Measurements from ENCODE around the gene GCNT4. TPM values are rescaled to one million over a fixed set of nuclear protein-coding genes. Genes with fewer than 3 reads are reported as not detected.

The GCNT4 gene
- total RNA-seq, 4 donors from 2014 or later: 1.1 to 2.8 (median 1.7) TPM

GRCh38 chr5:75018805-75019587 lies 33.4 kb downstream of the GCNT4 start:
- no peaks in the 10 kb centered on the region for H3K27me3 ChIP-seq
- in situ Hi-C loops (cut with MboI; ENCODE audit: low sequenced_read_pairs in 4 of 4) (no loop called here), intact Hi-C loops (cut with DNase I; ENCODE audit: low total_unique reads) (no loop called here)
- DNase-seq (no peak), ATAC-seq (no peak)
- H3K4me3 ChIP-seq: no peak overlapping the region
- H3K9me3 ChIP-seq: no peaks in the 10 kb centered on the region
- TF ChIP-seq CTCF (IDR thresholded peaks at IDR 0.05 in 4 of 5, conservative IDR thresholded peaks at IDR 0.05 in 1 of 5) (no peak), POLR2A (IDR thresholded peaks at IDR 0.05) (no peak)
- no peak overlapping the region for H3K27ac ChIP-seq
- H3K4me1 ChIP-seq: no peaks in the 10 kb centered on the region
- H3K36me3 ChIP-seq: no peaks in the 10 kb centered on the region

GRCh38 chr5:75017971-75018370 lies 34.4 kb downstream of the GCNT4 start:
- intact Hi-C loops (cut with DNase I; ENCODE audit: low total_unique reads) (no loop called here), in situ Hi-C loops (cut with MboI; ENCODE audit: low sequenced_read_pairs in 4 of 4) (no loop called here)
- ATAC-seq: no peak
- Histone ChIP-seq H3K4me1 (no peaks in the 10 kb centered on the region), H3K27me3 (no peaks in the 10 kb centered on the region), H3K9me3 (no peaks in the 10 kb centered on the region), H3K27ac (no peak overlapping the region), H3K4me3 (no peak overlapping the region), H3K36me3 (no peaks in the 10 kb centered on the region)
- no peak for DNase-seq
- no peak for TF ChIP-seq CTCF (IDR thresholded peaks at IDR 0.05 in 4 of 5, conservative IDR thresholded peaks at IDR 0.05 in 1 of 5)
- TF ChIP-seq POLR2A (IDR thresholded peaks at IDR 0.05): no peak

GRCh38 chr5:75016896-75017295 lies 35.5 kb downstream of the GCNT4 start:
- intact Hi-C loops (cut with DNase I; ENCODE audit: low total_unique reads): no loop called here
- no peaks in the 10 kb centered on the region for H3K4me1 ChIP-seq
- no peaks in the 10 kb centered on the region for H3K27me3 ChIP-seq
- TF ChIP-seq POLR2A (IDR thresholded peaks at IDR 0.05) (no peak), CTCF (IDR thresholded peaks at IDR 0.05 in 4 of 5, conservative IDR thresholded peaks at IDR 0.05 in 1 of 5) (no peak)
- no peak overlapping the region for H3K27ac ChIP-seq
- H3K4me3 ChIP-seq: no peak overlapping the region
- in situ Hi-C loops (cut with MboI; ENCODE audit: low sequenced_read_pairs in 4 of 4): no loop called here
- ATAC-seq: no peak
- DNase-seq: no peak
- no peaks in the 10 kb centered on the region for H3K36me3 ChIP-seq
- H3K9me3 ChIP-seq: no peaks in the 10 kb centered on the region

- intact Hi-C loops (cut with DNase I; ENCODE audit: low total_unique reads) (no loop called here), in situ Hi-C loops (cut with MboI; ENCODE audit: low sequenced_read_pairs in 4 of 4) (no loop called here)
- H3K9me3 ChIP-seq: no peaks in the 10 kb centered on the region
- no peaks in the 10 kb centered on the region for H3K36me3 ChIP-seq
- ATAC-seq (no peak), DNase-seq (no peak)
- H3K4me1 ChIP-seq: no peaks in the 10 kb centered on the region
- no peaks in the 10 kb centered on the region for H3K27me3 ChIP-seq
- no peak overlapping the region for H3K4me3 ChIP-seq
- no peak overlapping the region for H3K27ac ChIP-seq
- no peak for TF ChIP-seq CTCF (IDR thresholded peaks at IDR 0.05 in 4 of 5, conservative IDR thresholded peaks at IDR 0.05 in 1 of 5)
- TF ChIP-seq POLR2A (IDR thresholded peaks at IDR 0.05): no peak
Measured at GRCh38 chr5:75012748-75013147, 39.6 kb downstream of the GCNT4 start.

- ATAC-seq (no peak), DNase-seq (no peak)
- in situ Hi-C loops (cut with MboI; ENCODE audit: low sequenced_read_pairs in 4 of 4): no loop called here
- H3K36me3 ChIP-seq: no peaks in the 10 kb centered on the region
- no peak overlapping the region for H3K4me3 ChIP-seq
- no peaks in the 10 kb centered on the region for H3K4me1 ChIP-seq
- H3K27me3 ChIP-seq: no peaks in the 10 kb centered on the region
- no peak overlapping the region for H3K27ac ChIP-seq
- no peaks in the 10 kb centered on the region for H3K9me3 ChIP-seq
- TF ChIP-seq POLR2A (IDR thresholded peaks at IDR 0.05) (no peak), CTCF (IDR thresholded peaks at IDR 0.05 in 4 of 5, conservative IDR thresholded peaks at IDR 0.05 in 1 of 5) (no peak)
- intact Hi-C loops (cut with DNase I; ENCODE audit: low total_unique reads): no loop called here
Measured at GRCh38 chr5:75010838-75011237, 41.5 kb downstream of the GCNT4 start.

Data from gastrocnemius medialis (tissue), 4 donors.